ENCODE data around the gene ZC3H11A. TPM values are rescaled to one million over a fixed set of nuclear protein-coding genes. Genes with fewer than 3 reads are reported as not detected.

The ZC3H11A gene
- total RNA-seq, 1 experiment from 2014 or later: 95.9 TPM

- no peak overlapping the region for H2BK120ac ChIP-seq (ENCODE audit: low read depth, low read length, poor library complexity, severe bottlenecking)
- H3K27ac ChIP-seq (ENCODE audit: insufficient read length, low read depth, low read length): no peak overlapping the region
- no peaks in the 10 kb centered on the region for H3K36me3 Mint-ChIP-seq (ENCODE audit: insufficient read depth in 1 of 3, low read depth in 3 of 3)
- no peak for DNase-seq
- no peak overlapping the region for H2BK12ac ChIP-seq (ENCODE audit: insufficient read length, low read depth, low read length)
- no peaks in the 10 kb centered on the region for H3K27me3 ChIP-seq (ENCODE audit: insufficient read depth, low read length)
- no peak overlapping the region for H4K91ac ChIP-seq (ENCODE audit: insufficient read length, low read depth, low read length)
- H3K18ac ChIP-seq (ENCODE audit: insufficient read length, low read depth, low read length): no peak overlapping the region
- no peaks in the 10 kb centered on the region for H3K9me3 ChIP-seq (ENCODE audit: control insufficient read depth, low read depth, low read length)
- no peaks in the 10 kb centered on the region for H3K23me2 ChIP-seq (ENCODE audit: insufficient read length, low read depth, low read length, poor library complexity, severe bottlenecking)
- H2AK5ac ChIP-seq (ENCODE audit: insufficient read length, low read length): no peak overlapping the region
- H3K9me3 Mint-ChIP-seq: no peaks in the 10 kb centered on the region
- H3K79me2 ChIP-seq (ENCODE audit: insufficient read depth, low read length): no peaks in the 10 kb centered on the region
- no peak overlapping the region for H3K9ac ChIP-seq (ENCODE audit: extremely low read depth, insufficient read length, low read length)
- no peak overlapping the region for H3K56ac ChIP-seq (ENCODE audit: insufficient read length, low read depth, low read length)
- H3T11ph ChIP-seq (ENCODE audit: low read length): no peak overlapping the region
- no peak overlapping the region for H2AFZ ChIP-seq (ENCODE audit: low read length)
- H4K20me1 ChIP-seq (ENCODE audit: control insufficient read depth, insufficient read depth, insufficient read length): no peaks in the 10 kb centered on the region
- peak overlapping the region in 1 of 3 experiments; percentile 75; a peak in 1 of 7 replicates for H3K27ac Mint-ChIP-seq
- H3K4me1 ChIP-seq (ENCODE audit: insufficient read depth, low read length): no peaks in the 10 kb centered on the region
- no peak overlapping the region for H3K4ac ChIP-seq (ENCODE audit: low read depth, low read length)
- no peak overlapping the region for H3K4me3 Mint-ChIP-seq
- WGBS (ENCODE audit: extremely low coverage, insufficient read length, low lambda C conversion rate): no CpG with 5 or more reads among the region's 1 CpG
- H3K4me1 Mint-ChIP-seq: peaks cover 0 to 2% of the 10 kb centered on the region in 2 experiments; a peak in 1 of 4 replicates
- H4K5ac ChIP-seq (ENCODE audit: insufficient read length, low read depth, low read length): no peak overlapping the region
- no peak overlapping the region for H3K23ac ChIP-seq (ENCODE audit: insufficient read length, low read depth, low read length)
- H3K14ac ChIP-seq (ENCODE audit: insufficient read depth, low read length): no peak overlapping the region
- H3K27me3 Mint-ChIP-seq (ENCODE audit: low read depth): no peaks in the 10 kb centered on the region
- no peak overlapping the region for H2BK5ac ChIP-seq (ENCODE audit: insufficient read length, low read length)
- H3K79me1 ChIP-seq (ENCODE audit: insufficient read depth, low read depth, low read length, poor library complexity, severe bottlenecking): no peaks in the 10 kb centered on the region
- no peak overlapping the region for H4K8ac ChIP-seq (replicated peaks; ENCODE audit: insufficient read length, low read depth, low read length)
- no peak overlapping the region for H2BK20ac ChIP-seq (ENCODE audit: low read depth, low read length, poor library complexity, severe bottlenecking)
- no peak overlapping the region for H2BK15ac ChIP-seq (ENCODE audit: low read depth, low read length)
- no peak overlapping the region for H3K4me2 ChIP-seq (ENCODE audit: insufficient read depth, insufficient read length, low read length)
- TF ChIP-seq CTCF (conservative IDR thresholded peaks at IDR 0.05): no peak
These were observed 31.9 kb upstream of the ZC3H11A start for GRCh38 chr1:203763505-203763904.

Measured in H9 (cell line).